Endometrium (tissue), 2 donors: ENCODE data around the gene MYLK.
"Not testable (repeated sequence)": the region's sequence is repeated elsewhere in the genome, so short reads cannot be mapped to it uniquely, and the experiment has no call there.

Experiments used
- FAIRE-seq: peaks from 2 replicates; lab custom pipeline; 2012; peaks lifted over from hg19 to GRCh38; lab: Jason Lieb, UNC
- donor health status: control.
- donor health status: control.

MYLK gene

GRCh38 chr3:123745184-123745855, 138.8 kb downstream of the MYLK start:
- FAIRE-seq = no peak

GRCh38 chr3:123744064-123744463, 140.1 kb downstream of the MYLK start:
- FAIRE-seq = no peak

- FAIRE-seq = peak; percentile 94
Observed at GRCh38 chr3:123743121-123743520, 141.0 kb downstream of the MYLK start.

- peak; percentile 95 for FAIRE-seq
Observed at GRCh38 chr3:123741041-123741511, 143.1 kb downstream of the MYLK start.

GRCh38 chr3:123740391-123740822, 143.7 kb downstream of the MYLK start:
- FAIRE-seq = no peak

GRCh38 chr3:123739754-123740153, 144.4 kb downstream of the MYLK start:
- no peak for FAIRE-seq

GRCh38 chr3:123739106-123739505, 145.0 kb downstream of the MYLK start:
- FAIRE-seq = no peak

- FAIRE-seq = not testable (repeated sequence)
Observed at GRCh38 chr3:123738522-123738921, 145.6 kb downstream of the MYLK start.

GRCh38 chr3:123737168-123737567, 147.0 kb downstream of the MYLK start:
- FAIRE-seq = no peak

- FAIRE-seq = no peak
Observed at GRCh38 chr3:123735456-123735855, 148.7 kb downstream of the MYLK start.

- no peak for FAIRE-seq
Observed at GRCh38 chr3:123734527-123734902, 149.6 kb downstream of the MYLK start.

GRCh38 chr3:123733805-123734526, 150.2 kb downstream of the MYLK start:
- no peak for FAIRE-seq

- FAIRE-seq = no peak
Observed at GRCh38 chr3:123733341-123733740, 150.8 kb downstream of the MYLK start.

- no peak for FAIRE-seq
Observed at GRCh38 chr3:123732447-123732846, 151.7 kb downstream of the MYLK start.

GRCh38 chr3:123730829-123731228, 153.3 kb downstream of the MYLK start:
- FAIRE-seq = no peak

- no peak for FAIRE-seq
Observed at GRCh38 chr3:123728991-123729390, 155.1 kb downstream of the MYLK start.

GRCh38 chr3:123728014-123728413, 156.1 kb downstream of the MYLK start:
- FAIRE-seq = no peak

- FAIRE-seq = no peak
Observed at GRCh38 chr3:123725652-123726400, 158.3 kb downstream of the MYLK start.

GRCh38 chr3:123724306-123724705, 159.8 kb downstream of the MYLK start:
- FAIRE-seq = no peak

- peak; percentile 4 for FAIRE-seq
Observed at GRCh38 chr3:123723522-123724168, 160.5 kb downstream of the MYLK start.

GRCh38 chr3:123723070-123723469, 161.1 kb downstream of the MYLK start:
- FAIRE-seq = no peak

- no peak for FAIRE-seq
Observed at GRCh38 chr3:123722456-123722855, 161.7 kb downstream of the MYLK start.
